HG03439 (cell line): Measurements from ENCODE around the gene OR2T1.
A peak's percentile ranks its signal among the peaks of the same experiment; 100 is the strongest.
"Not testable (repeated sequence)": the region's sequence is repeated elsewhere in the genome, so short reads cannot be mapped to it uniquely, and the experiment has no call there.

Source experiments
- ATAC-seq: cut with Tn5 transposase; IDR thresholded peaks from one replicate; pipeline ENCODE4 v1.9.1; 2021; ENCODE audit warnings: mild to moderate bottlenecking, moderate library complexity; ENCODE audit not compliant: unreplicated experiment

Gene OR2T1, protein sequence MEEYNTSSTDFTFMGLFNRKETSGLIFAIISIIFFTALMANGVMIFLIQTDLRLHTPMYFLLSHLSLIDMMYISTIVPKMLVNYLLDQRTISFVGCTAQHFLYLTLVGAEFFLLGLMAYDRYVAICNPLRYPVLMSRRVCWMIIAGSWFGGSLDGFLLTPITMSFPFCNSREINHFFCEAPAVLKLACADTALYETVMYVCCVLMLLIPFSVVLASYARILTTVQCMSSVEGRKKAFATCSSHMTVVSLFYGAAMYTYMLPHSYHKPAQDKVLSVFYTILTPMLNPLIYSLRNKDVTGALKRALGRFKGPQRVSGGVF

DNA sequence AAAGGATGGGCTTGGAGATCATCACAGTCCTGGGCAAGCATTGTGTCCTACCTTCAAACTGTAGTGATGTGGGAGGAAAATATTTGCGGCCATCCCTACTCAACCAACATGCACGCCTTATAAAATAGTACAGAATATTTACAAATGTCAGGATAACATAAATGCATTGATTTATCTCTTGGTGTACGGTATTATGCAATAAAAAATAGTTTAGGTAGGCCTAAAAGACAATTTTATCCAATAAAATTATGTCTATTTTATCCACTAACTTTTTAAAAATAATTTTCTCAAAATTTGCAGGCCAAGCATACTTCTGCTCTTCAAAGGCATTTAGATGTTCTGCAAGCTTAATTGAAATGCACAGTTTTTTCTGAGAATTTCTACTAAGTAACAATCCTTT lies at the start of gene OR2T1:
OR2T1 (plus strand) TSS at position 301 of the 400 bp plus-strand sequence. CDS start 3,100 bp downstream, outside the sequence.
- no peak for ATAC-seq

GRCh38 chr1:248359415-248359814 lies 43.4 kb upstream of the OR2T1 start:
- ATAC-seq = no peak

DNA sequence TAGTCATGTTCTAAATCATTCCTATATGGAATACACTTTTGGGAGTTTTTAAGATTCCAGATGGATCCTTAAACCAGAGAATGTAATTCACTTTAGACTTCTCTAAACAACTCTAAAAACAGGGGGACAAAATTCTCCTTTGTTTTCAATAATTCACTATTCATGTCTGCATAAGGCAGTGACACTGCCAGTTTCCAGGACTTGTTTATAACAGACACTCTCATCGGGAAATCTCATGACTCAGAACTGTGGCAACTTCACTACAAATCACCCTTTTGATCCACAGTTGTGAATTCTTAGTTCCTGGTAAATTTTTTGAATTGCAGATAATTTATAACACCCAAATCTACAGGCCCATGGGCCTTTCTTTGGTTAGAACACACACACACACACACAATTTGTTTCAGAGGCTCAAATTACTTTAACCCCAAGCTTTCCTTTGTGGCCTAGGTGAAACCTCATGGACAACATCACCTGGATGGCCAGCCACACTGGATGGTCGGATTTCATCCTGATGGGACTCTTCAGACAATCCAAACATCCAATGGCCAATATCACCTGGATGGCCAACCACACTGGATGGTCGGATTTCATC lies 41.6 kb upstream of the OR2T1 start, which contains the start of gene OR2T4:
OR2T4 (plus strand) TSS at position 545 of the 595 bp plus-strand sequence; CDS start at position 545, 0 bp downstream.
- ATAC-seq = no peak

DNA sequence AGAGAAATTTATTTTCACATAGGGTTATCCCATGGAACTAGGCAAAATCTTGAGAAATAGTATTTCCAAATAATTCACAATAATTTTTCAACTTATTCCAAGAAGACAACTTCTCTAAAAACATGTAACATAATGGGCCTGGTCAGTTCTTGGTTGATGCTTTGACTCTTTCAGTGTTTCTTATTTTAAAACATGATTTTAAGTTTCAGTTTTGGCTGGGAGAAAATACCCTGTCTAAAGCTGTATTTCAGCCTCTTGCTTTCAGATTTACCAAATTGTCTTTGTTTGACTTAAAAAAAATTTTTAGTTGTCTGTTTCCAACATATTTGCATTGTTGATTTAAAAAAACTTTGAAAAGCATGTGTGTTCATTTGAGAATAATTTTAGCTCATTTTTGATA lies 36.2 kb upstream of the OR2T1 start:
- ATAC-seq = no peak

- ATAC-seq = no peak
Observed at GRCh38 chr1:248372394-248372793, 30.5 kb upstream of the OR2T1 start.

GRCh38 chr1:248373761-248374160 lies 29.1 kb upstream of the OR2T1 start:
- ATAC-seq = no peak

GRCh38 chr1:248375446-248375845 lies 27.4 kb upstream of the OR2T1 start, which contains the start of gene OR2T6:
Gene OR2T6 (plus strand): TSS chr1:248375746. CDS start chr1:248387609, 11,863 bp downstream.
- ATAC-seq = no peak

DNA sequence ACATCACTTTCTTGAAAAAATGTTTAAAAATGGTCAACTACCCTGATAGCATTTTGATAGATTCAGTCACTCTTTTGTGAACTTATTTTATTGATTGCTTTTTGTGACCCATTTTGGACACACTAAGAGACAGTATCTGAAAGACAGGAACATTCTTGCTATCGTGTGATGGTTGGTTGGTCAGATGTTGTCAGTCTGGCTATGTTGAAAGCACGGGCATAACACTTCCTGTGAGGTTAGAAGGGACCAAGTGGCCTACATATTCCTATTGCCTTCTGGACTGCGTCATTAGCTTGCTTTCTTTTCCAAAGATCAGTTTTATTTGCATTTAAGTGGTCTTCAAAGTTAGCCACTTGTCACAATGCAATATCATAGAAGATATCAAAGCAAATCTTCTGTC lies 25.9 kb upstream of the OR2T1 start:
- no peak for ATAC-seq

DNA sequence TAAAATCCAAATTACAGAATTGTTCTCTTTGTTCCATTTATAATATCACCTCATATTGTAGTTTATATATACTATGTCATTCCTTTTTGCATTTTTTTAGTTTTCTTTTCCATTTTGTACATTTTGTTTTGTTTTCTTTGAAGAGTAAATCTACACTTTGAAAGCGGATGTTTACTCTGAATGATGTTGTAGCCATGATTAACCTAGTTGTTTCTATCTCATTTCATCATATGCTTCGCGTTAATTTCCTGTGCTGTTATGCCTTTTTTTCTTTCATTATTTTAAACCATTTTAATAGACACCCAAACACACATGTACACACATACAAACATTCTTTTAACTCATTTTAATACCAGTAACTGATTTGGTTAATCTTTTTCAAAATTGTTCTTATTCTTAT lies 22.0 kb upstream of the OR2T1 start:
- ATAC-seq = no peak

GRCh38 chr1:248388426-248388825 lies 14.4 kb upstream of the OR2T1 start:
- ATAC-seq = no peak

GRCh38 chr1:248393050-248393449 lies 9.8 kb upstream of the OR2T1 start:
- ATAC-seq = no peak

DNA sequence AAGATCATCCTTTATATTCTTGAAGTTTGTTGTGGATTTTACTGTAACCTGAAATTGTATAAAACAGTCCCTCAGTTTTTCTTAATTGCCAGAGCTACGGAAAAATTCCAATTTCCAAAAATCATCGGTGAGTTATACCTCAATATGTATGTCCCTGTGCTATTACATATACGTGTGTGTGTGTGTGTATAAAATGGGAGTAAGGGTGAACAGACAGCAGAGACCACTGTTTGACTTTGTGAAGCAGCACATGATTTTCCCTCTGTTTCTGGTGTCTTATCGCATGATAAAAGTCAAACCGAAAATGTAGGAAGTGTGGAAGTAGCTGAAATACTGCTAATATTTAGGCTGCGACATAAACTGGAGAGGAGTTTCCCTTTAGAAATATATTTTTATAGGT lies 1.2 kb downstream of the OR2T1 start:
- no peak for ATAC-seq

- ATAC-seq = no peak
Observed at GRCh38 chr1:248406721-248407692, 4.2 kb downstream of the OR2T1 start.

- no peak for ATAC-seq
Observed at GRCh38 chr1:248416226-248416625, 13.4 kb downstream of the OR2T1 start.

DNA sequence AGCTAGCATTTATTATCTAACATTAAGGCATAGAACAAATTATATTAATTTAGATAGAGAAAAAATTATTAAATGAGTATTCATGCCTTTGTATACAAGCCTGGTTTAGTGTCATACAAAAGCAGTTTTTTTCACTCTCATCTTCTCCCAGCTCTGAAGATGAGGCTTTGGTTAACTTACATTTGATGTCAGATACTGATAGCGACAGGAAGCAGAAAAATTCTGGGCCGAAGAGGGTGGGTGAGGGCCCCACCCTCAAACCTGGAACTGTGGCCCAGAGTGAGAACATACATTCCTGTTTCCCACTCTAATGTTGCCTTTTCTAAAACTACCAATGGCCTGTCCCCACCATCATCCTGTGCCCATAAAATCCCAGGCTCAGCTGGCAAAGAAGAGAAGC lies 15.0 kb downstream of the OR2T1 start:
- no peak for ATAC-seq

GRCh38 chr1:248421384-248421783 lies 18.5 kb downstream of the OR2T1 start:
- ATAC-seq = no peak

DNA sequence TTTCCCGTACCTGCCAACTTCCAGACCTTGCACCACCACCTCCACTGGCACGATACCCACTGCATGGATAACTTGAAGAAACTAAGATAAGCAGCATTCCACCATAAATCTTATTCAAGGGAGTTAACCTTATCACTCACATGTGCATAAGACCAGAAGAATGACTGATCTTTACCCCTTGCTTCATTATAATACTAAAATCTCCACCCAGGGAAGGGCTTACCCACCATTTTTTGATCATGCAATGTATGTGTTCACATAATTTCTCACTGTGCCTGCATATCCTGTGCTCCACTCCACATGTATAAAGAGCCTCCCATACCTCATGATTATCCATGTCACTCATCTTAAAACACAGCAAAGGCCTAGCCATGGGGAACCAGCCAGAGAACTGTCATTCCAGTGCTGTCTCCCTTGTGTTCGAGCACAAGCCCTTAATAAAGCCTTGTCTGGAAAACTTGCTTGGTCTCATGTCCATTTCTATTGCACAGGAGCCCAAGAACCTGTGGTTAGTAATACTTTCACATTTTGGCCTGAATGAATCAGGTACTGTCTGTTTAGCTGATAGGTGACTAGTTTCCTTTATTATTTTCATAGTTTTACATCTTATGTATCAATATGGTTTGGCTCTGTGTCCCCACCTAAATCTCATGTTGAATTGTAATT lies 24.8 kb downstream of the OR2T1 start:
- ATAC-seq = peak; percentile 38

DNA sequence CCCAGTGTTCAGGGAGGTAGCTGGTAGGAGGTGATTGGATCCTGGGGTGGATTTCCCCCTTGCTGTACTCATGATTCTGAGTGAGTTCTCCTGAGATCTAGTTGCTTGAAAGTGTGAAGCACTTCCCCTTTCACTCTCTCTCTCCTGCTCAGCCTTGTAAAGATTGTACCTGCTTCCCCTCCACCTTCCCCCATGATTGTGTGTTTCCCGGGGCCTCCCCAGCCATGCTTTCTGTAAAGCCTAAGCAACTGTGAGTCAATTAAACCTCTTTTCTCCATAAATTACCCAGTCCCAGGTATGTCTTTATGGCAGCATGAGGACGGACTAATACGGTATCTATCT lies 25.3 kb downstream of the OR2T1 start:
- peak; percentile 94 for ATAC-seq

- ATAC-seq = not testable (repeated sequence)
Observed at GRCh38 chr1:248431683-248432082, 28.8 kb downstream of the OR2T1 start.

DNA sequence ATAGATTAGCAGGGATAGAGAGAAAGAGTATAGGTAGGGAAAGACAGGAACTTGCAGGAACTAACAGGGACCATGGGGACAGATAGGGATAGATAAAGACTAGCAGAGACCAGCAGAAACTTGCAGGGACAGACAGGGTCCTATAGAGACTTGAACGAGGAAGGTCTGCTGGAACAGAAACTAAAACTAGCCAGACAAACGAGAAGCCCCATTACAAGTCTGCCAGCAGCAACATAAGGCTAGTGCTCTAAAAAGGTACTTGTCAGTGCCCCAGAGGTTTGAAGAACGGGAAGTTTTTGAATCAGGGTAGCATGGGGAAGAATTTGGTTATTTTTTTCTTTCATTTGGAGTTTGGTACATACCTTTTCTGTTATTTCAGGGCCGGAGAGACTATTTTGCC lies 29.4 kb downstream of the OR2T1 start:
- not testable (repeated sequence) for ATAC-seq
